HL-60 (cell line): ENCODE data around the gene FOXO6.
A peak's percentile ranks its signal among the peaks of the same experiment; 100 is the strongest.

Experiments
- DNase-seq, 2 experiments: peaks; one replicate each; pipeline ENCODE4 v3.0.0-alpha.2; 2010 to 2020; ENCODE audit warnings: low read depth in 1 of 2, low spot score in 1 of 2
- H3K27ac ChIP-seq: fragments of 250-450 bp; sonication (Bioruptor Pico); replicated peaks from 2 replicates; pipeline ENCODE4 v1.5.1; 2020; ENCODE audit warnings: mild to moderate bottlenecking, moderate library complexity
- H3K27me3 ChIP-seq: fragments of 250-450 bp; sonication (Bioruptor Pico); 2 replicates; pipeline ENCODE4 v1.5.1; 2021; ENCODE audit warnings: mild to moderate bottlenecking, moderate library complexity; ENCODE audit not compliant: insufficient read depth, poor library complexity, severe bottlenecking
- H3K4me3 ChIP-seq: replicated peaks from 2 replicates; pipeline ENCODE4 v1.5.1; 2011; ENCODE audit warnings: mild to moderate bottlenecking, control low read depth, low read length; ENCODE audit not compliant: insufficient read depth
- CTCF ChIP-seq: IDR thresholded peaks from one replicate; pipeline ENCODE4 v1.5.1; 2011; ENCODE audit warnings: low read length, control low read depth, inconsistent platforms; ENCODE audit not compliant: insufficient read depth
- GABPA ChIP-seq: IDR thresholded peaks from 2 replicates; pipeline ENCODE4 v1.6.1; 2012; ENCODE audit warnings: low read depth
- POLR2AphosphoS5 ChIP-seq: IDR thresholded peaks from 2 replicates; pipeline ENCODE4 v1.6.1; 2012; ENCODE audit warnings: low read depth
- REST ChIP-seq: IDR thresholded peaks from 2 replicates; pipeline ENCODE4 v1.6.1; 2012; ENCODE audit warnings: low read depth; ENCODE audit not compliant: insufficient replicate concordance
- SPI1 ChIP-seq: IDR thresholded peaks from 2 replicates; pipeline ENCODE4 v1.6.1; 2012; ENCODE audit warnings: low read depth, mild to moderate bottlenecking, borderline replicate concordance

The FOXO6 gene

GRCh38 chr1:41427122-41427913 is 66.1 kb downstream of the FOXO6 start:
- Histone ChIP-seq H3K27me3 (no peaks in the 10 kb centered on the region), H3K4me3 (no peak overlapping the region), H3K27ac (peak overlapping the region; percentile 50; the same call in 1 of the 2 replicates)
- DNase-seq = no peak
- TF ChIP-seq POLR2AphosphoS5 (no peak), GABPA (no peak), CTCF (no peak), SPI1 (no peak), REST (no peak)

- peak in 1 of 2 experiments; percentile 73 for DNase-seq
- TF ChIP-seq CTCF (no peak), POLR2AphosphoS5 (no peak), SPI1 (peak; percentile 58; the same call in 1 of the 2 replicates)
- no peaks in the 10 kb centered on the region for H3K27me3 ChIP-seq
Observed at GRCh38 chr1:41427916-41428737, 66.9 kb downstream of the FOXO6 start.

GRCh38 chr1:41428738-41429640 is 67.8 kb downstream of the FOXO6 start:
- H3K4me3 ChIP-seq = no peak overlapping the region
- H3K27ac ChIP-seq = peak overlapping the region; percentile 50
- H3K27me3 ChIP-seq = no peaks in the 10 kb centered on the region
- DNase-seq = no peak
- TF ChIP-seq CTCF (no peak), REST (no peak), POLR2AphosphoS5 (no peak), SPI1 (no peak), GABPA (no peak)

More at GRCh38 chr1:41427916-41428737, 66.9 kb downstream of the FOXO6 start:
- Histone ChIP-seq H3K27ac (peak overlapping the region; percentile 50), H3K4me3 (no peak overlapping the region)
